ENCODE data around the gene HYLS1.

DNA sequence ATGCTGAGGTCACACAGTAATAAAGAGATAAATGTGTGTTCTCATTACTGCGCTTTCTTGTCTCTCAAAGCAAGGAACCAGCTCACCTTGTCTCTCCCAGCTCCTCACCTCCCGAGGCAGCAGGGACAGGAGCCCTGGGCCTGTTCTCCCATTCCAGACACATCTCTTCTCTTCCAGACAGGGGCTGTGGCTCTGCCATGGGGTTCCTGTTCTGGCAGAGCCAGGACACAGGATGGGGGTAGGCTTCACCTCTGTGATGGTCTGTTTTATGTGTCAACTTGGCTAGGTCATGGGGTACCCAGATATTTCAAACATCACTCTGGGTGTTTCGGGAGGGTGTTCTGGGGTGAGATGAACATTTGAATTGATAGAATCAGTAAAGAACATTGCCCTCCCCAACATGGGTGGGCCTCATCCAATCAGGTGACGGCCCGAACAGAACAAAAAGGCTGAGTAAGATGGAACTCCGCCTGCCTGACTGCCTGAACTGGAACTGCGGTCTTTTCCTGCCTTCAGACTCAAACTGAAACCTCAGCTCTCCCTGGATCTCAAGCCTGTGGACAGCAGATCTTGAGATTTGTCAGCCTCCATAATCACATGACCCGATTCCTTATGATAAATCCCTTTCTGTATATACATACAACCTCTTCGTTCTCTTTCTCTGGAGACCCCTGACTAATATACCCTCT, 56.3 kb downstream of the HYLS1 start:
- TF ChIP-seq CTCF (conservative IDR thresholded peaks at IDR 0.05 in 1 of 2, IDR thresholded peaks at IDR 0.05 in 1 of 2; ENCODE audit: extremely low read depth in 1 of 2, insufficient read depth in 1 of 2, low read depth in 1 of 2, low read length in 2 of 2) (no peak), EZH2 (IDR thresholded peaks at IDR 0.05; ENCODE audit: borderline replicate concordance, low read length) (no peak)

Measured in mammary epithelial cell (primary cell).